NT2/D1 (cell line): ENCODE measurements around the gene RXFP2.

Experiments
- DNase-seq: peaks from one replicate; pipeline ENCODE4 v3.0.0-alpha.2; 2011; ENCODE audit warnings: low read depth, low spot score
- H3K27me3 ChIP-seq: 2 replicates; pipeline ENCODE4 v1.6.0; 2011; ENCODE audit warnings: mild to moderate bottlenecking; ENCODE audit not compliant: insufficient read length, insufficient read depth
- H3K36me3 ChIP-seq: 2 replicates; pipeline ENCODE4 v1.6.1; 2011; ENCODE audit warnings: mild to moderate bottlenecking, low read length, mixed read lengths; ENCODE audit not compliant: insufficient read depth, insufficient read length
- H3K4me1 ChIP-seq: 2 replicates; pipeline ENCODE4 v1.5.1; 2011; ENCODE audit not compliant: insufficient read depth, insufficient read length
- H3K4me3 ChIP-seq: 2 replicates; pipeline ENCODE4 v1.5.1; 2011; ENCODE audit warnings: low read depth; ENCODE audit not compliant: insufficient read length
- H3K9ac ChIP-seq: 2 replicates; pipeline ENCODE4 v1.6.0; 2011; ENCODE audit warnings: low read depth; ENCODE audit not compliant: insufficient read length
- H3K9me3 ChIP-seq: 2 replicates; pipeline ENCODE4 v1.5.1; 2011; ENCODE audit warnings: mild to moderate bottlenecking, low read length; ENCODE audit not compliant: insufficient read depth
- SUZ12 ChIP-seq: IDR thresholded peaks from 2 replicates; pipeline ENCODE4 v1.6.1; 2011; ENCODE audit not compliant: insufficient read length, insufficient read depth; ENCODE audit errors: extremely low read depth
- YY1 ChIP-seq: IDR thresholded peaks from 2 replicates; pipeline ENCODE4 v1.6.1; 2011; ENCODE audit not compliant: insufficient read length, insufficient read depth
- ZNF274 ChIP-seq: IDR thresholded peaks from 2 replicates; pipeline ENCODE4 v1.6.1; 2011; ENCODE audit warnings: mild to moderate bottlenecking, low read depth, low read length

RXFP2 gene

DNA sequence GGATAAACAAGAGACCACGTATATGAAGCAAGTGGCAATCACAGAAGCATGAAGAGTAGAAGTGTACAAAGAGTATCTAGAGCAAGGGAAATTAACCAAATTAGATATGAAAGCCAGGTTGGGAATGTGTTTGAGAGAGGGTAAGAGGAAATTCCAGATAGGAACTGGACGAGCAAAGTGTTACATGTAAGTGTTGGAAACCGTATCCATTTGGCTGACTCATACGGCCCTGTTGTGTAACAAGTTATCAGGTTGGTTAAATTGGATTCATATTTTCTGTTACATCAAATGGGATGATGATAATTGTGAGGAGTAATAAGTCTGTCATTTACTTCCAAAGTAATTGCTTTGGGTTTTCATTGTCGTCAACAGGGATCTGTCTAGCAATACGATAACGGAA, 46.7 kb downstream of the RXFP2 start:
- no peak for TF ChIP-seq SUZ12
- no peak for TF ChIP-seq YY1
- TF ChIP-seq ZNF274, result no peak
- no peak overlapping the region for H3K4me3 ChIP-seq
- no peaks in the 10 kb centered on the region for H3K36me3 ChIP-seq
- H3K9me3 ChIP-seq, result no peaks in the 10 kb centered on the region
- DNase-seq, result no peak
- no peaks in the 10 kb centered on the region for H3K4me1 ChIP-seq
- H3K27me3 ChIP-seq, result no peaks in the 10 kb centered on the region
- H3K9ac ChIP-seq, result no peak overlapping the region

DNA sequence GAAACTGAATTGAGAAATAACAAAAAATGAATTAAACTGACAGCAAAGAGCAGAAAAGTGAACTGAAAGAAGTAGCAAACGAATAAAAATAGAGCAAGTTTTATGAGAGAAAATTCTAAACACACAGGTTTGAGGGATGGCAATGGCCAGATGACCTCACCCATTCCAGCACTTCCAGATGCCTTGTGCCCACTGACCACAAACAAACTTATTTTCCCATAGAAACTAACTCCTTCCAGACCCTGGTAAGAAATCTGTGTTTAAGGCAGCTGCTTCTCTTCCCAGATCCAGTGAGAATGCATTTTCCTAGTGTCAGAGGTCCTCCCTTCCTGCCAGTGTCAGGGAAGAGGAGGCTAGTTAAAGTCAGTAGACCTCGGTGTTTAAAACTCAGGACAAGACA, 51.7 kb downstream of the RXFP2 start:
- H3K9ac ChIP-seq, result no peak overlapping the region
- H3K36me3 ChIP-seq, result no peaks in the 10 kb centered on the region
- TF ChIP-seq SUZ12, result no peak
- TF ChIP-seq YY1, result no peak
- no peak for TF ChIP-seq ZNF274
- no peak overlapping the region for H3K4me3 ChIP-seq
- H3K27me3 ChIP-seq, result no peaks in the 10 kb centered on the region
- H3K4me1 ChIP-seq, result no peaks in the 10 kb centered on the region
- H3K9me3 ChIP-seq, result no peaks in the 10 kb centered on the region
- no peak for DNase-seq

- H3K9ac ChIP-seq, result no peak overlapping the region
Observed at GRCh38 chr13:31793246-31793645, 53.9 kb downstream of the RXFP2 start.

GRCh38 chr13:31794452-31794851, 55.1 kb downstream of the RXFP2 start:
- no peak for TF ChIP-seq ZNF274
- Histone ChIP-seq H3K27me3 (no peaks in the 10 kb centered on the region), H3K4me3 (no peak overlapping the region), H3K36me3 (no peaks in the 10 kb centered on the region), H3K4me1 (no peaks in the 10 kb centered on the region), H3K9ac (no peak overlapping the region), H3K9me3 (no peaks in the 10 kb centered on the region)
- no peak for DNase-seq

More at GRCh38 chr13:31793246-31793645, 53.9 kb downstream of the RXFP2 start:
- no peaks in the 10 kb centered on the region for H3K27me3 ChIP-seq
- TF ChIP-seq SUZ12, result no peak
- no peak for TF ChIP-seq ZNF274
- no peak for TF ChIP-seq YY1
- DNase-seq, result no peak
- H3K4me1 ChIP-seq, result no peaks in the 10 kb centered on the region
- no peak overlapping the region for H3K4me3 ChIP-seq
- no peaks in the 10 kb centered on the region for H3K36me3 ChIP-seq
- H3K9me3 ChIP-seq, result no peaks in the 10 kb centered on the region

GRCh38 chr13:31797154-31797775, 57.9 kb downstream of the RXFP2 start:
- Histone ChIP-seq H3K4me1 (no peaks in the 10 kb centered on the region), H3K9ac (no peak overlapping the region), H3K4me3 (no peak overlapping the region), H3K27me3 (no peaks in the 10 kb centered on the region), H3K36me3 (no peaks in the 10 kb centered on the region), H3K9me3 (no peaks in the 10 kb centered on the region)
- no peak for TF ChIP-seq YY1
- TF ChIP-seq ZNF274, result no peak
- no peak for TF ChIP-seq SUZ12
- no peak for DNase-seq

DNA sequence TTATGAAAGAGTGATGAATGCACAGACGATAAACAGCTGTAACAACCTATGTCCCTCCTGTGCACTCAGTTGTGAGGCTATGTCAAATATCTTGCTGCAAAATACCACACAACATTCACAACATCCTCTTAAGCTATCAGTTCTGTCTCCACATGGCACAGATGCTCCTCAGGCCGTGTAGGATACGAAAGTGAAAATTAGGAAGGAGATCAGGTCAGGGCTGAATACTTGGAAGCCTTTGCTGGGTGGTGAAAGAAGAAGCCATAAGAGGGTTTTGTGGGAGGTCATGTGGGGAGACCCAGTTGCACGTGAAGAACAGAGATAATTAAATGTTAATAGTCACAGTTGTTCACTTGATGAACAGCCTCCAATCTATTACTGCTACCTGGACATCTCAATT, 58.9 kb downstream of the RXFP2 start:
- no peaks in the 10 kb centered on the region for H3K36me3 ChIP-seq
- H3K4me3 ChIP-seq, result no peak overlapping the region
- no peaks in the 10 kb centered on the region for H3K9me3 ChIP-seq
- H3K27me3 ChIP-seq, result no peaks in the 10 kb centered on the region
- no peaks in the 10 kb centered on the region for H3K4me1 ChIP-seq
- DNase-seq, result no peak
- no peak overlapping the region for H3K9ac ChIP-seq
- TF ChIP-seq YY1 (no peak), ZNF274 (no peak), SUZ12 (no peak)

DNA sequence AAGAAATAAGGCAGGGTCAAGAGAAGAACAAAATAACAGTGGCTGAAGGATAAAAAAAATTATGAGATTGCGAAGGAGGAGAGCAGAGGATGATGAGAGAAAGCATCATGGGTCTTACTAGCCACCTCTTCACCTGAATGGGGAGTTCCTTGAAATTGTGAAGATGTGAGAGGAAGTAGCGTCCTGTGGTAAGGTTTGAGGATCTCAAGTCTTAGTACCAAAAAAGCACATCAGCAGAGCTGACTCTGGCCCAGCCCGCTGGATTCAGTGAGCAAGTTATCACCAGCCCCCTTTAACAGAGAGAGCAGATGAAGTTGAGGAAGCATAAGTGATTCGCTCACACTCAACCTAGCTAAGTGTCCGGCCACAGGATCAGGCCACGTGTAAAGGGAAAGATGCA, 61.8 kb downstream of the RXFP2 start:
- Histone ChIP-seq H3K36me3 (no peaks in the 10 kb centered on the region), H3K9ac (no peak overlapping the region), H3K4me1 (no peaks in the 10 kb centered on the region), H3K27me3 (no peaks in the 10 kb centered on the region), H3K9me3 (no peaks in the 10 kb centered on the region), H3K4me3 (no peak overlapping the region)
- no peak for DNase-seq
- TF ChIP-seq ZNF274 (no peak), SUZ12 (no peak), YY1 (no peak)
